Central memory CD4-positive, alpha-beta T cell (primary cell): ENCODE data around the gene C1orf105.
"Not testable (repeated sequence)": the region's sequence is repeated elsewhere in the genome, so short reads cannot be mapped to it uniquely, and the experiment has no call there.

Experiments used
- DNase-seq: peaks from one replicate; pipeline ENCODE4 v3.0.0; 2022

C1orf105 gene

GRCh38 chr1:172492421-172492820, 71.9 kb downstream of the C1orf105 start:
- no peak for DNase-seq

- DNase-seq = no peak
Observed at GRCh38 chr1:172494166-172494565, 73.7 kb downstream of the C1orf105 start.

GRCh38 chr1:172496127-172496526, 75.6 kb downstream of the C1orf105 start:
- not testable (repeated sequence) for DNase-seq

GRCh38 chr1:172496678-172497077, 76.2 kb downstream of the C1orf105 start:
- no peak for DNase-seq

GRCh38 chr1:172497230-172497629, 76.7 kb downstream of the C1orf105 start:
- no peak for DNase-seq

- DNase-seq = no peak
Observed at GRCh38 chr1:172498857-172499256, 78.4 kb downstream of the C1orf105 start.

- no peak for DNase-seq
Observed at GRCh38 chr1:172499636-172500141, 79.2 kb downstream of the C1orf105 start.

GRCh38 chr1:172500207-172500606, 79.7 kb downstream of the C1orf105 start:
- no peak for DNase-seq

GRCh38 chr1:172507741-172508140, 87.3 kb downstream of the C1orf105 start:
- no peak for DNase-seq

GRCh38 chr1:172510479-172510878, 90.0 kb downstream of the C1orf105 start:
- DNase-seq = no peak

- DNase-seq = no peak
Observed at GRCh38 chr1:172512591-172512990, 92.1 kb downstream of the C1orf105 start.

GRCh38 chr1:172513479-172513878, 93.0 kb downstream of the C1orf105 start:
- no peak for DNase-seq

- no peak for DNase-seq
Observed at GRCh38 chr1:172514108-172514507, 93.6 kb downstream of the C1orf105 start.

- no peak for DNase-seq
Observed at GRCh38 chr1:172515436-172515835, 95.0 kb downstream of the C1orf105 start.

- no peak for DNase-seq
Observed at GRCh38 chr1:172515927-172516326, 95.4 kb downstream of the C1orf105 start.

GRCh38 chr1:172517081-172517480, 96.6 kb downstream of the C1orf105 start:
- no peak for DNase-seq

GRCh38 chr1:172517545-172517944, 97.1 kb downstream of the C1orf105 start:
- DNase-seq = no peak
